GM12873 (cell line): ENCODE results near the gene TSPEAR.

ENCODE experiments used
- CTCF ChIP-seq: IDR thresholded peaks from 2 replicates; pipeline ENCODE4 v1.5.1; 2012; ENCODE audit warnings: low read depth, mild to moderate bottlenecking, moderate library complexity, low read length, control low read depth; ENCODE audit not compliant: insufficient read depth; ENCODE audit errors: missing control alignments

Gene TSPEAR

GRCh38 chr21:44506279-44507255 is 204.8 kb downstream of the TSPEAR start:
- no peak for TF ChIP-seq CTCF

GRCh38 chr21:44505673-44506278 is 205.6 kb downstream of the TSPEAR start:
- no peak for TF ChIP-seq CTCF

GRCh38 chr21:44503901-44504399 is 207.4 kb downstream of the TSPEAR start:
- TF ChIP-seq CTCF = no peak

- TF ChIP-seq CTCF = no peak
Observed at GRCh38 chr21:44502171-44502958, 209.0 kb downstream of the TSPEAR start.

GRCh38 chr21:44500111-44500510 is 211.3 kb downstream of the TSPEAR start:
- TF ChIP-seq CTCF = no peak

- TF ChIP-seq CTCF = no peak
Observed at GRCh38 chr21:44499631-44500030, 211.7 kb downstream of the TSPEAR start.
